Hepatocyte (in vitro differentiated cells): Measurements from ENCODE around the gene GPR156.

ENCODE experiments used
- EZH2 ChIP-seq: fragments of 200-600 bp; sonication (generic); IDR thresholded peaks from 2 replicates; pipeline ENCODE4 v1.6.1; 2016; ENCODE audit warnings: antibody characterized with exemption, mild to moderate bottlenecking, borderline replicate concordance
- TF ChIP-seq, protein P1 (sequence below): fragments of 200-600 bp; sonication (generic); IDR thresholded peaks from 2 replicates; pipeline ENCODE4 v1.5.1; 2016; ENCODE audit warnings: antibody characterized with exemption, mild to moderate bottlenecking; ENCODE audit not compliant: poor library complexity

DNA sequence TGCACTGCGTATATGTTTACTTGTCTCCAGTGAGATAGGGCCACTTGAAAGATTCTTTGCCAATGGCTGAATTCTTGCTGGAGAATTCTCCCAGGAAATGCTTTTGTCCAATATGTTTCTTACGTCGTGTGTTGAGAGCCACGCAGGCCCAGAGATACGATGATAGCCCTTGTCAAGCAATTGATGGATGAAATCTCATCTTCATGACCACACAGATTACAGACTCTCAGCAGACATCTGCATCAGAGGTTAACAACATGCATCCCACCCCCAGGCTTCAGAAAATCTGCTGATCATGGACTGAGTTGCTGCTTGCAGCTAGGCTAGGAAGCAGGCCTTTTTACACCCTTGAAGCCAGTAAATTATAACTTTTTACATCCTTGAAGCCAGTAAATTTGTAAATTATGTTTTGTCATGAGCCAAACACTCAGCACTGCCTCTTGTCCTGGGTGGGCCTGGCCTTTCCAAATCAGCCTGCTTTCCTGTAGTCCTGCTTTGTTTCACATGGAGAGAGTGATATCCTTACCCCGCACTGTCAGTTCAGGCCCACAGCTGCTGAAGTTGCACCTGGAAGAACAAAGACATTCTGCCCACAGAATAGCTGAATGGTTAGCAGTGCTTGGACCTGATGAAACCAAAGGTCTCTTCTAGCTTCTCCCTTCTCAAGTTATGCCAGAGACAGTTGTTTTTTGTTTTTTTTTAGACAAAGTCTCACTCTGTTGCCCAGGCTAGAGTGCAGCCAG, 84.4 kb downstream of the GPR156 start:
- TF ChIP-seq, protein P1, sequence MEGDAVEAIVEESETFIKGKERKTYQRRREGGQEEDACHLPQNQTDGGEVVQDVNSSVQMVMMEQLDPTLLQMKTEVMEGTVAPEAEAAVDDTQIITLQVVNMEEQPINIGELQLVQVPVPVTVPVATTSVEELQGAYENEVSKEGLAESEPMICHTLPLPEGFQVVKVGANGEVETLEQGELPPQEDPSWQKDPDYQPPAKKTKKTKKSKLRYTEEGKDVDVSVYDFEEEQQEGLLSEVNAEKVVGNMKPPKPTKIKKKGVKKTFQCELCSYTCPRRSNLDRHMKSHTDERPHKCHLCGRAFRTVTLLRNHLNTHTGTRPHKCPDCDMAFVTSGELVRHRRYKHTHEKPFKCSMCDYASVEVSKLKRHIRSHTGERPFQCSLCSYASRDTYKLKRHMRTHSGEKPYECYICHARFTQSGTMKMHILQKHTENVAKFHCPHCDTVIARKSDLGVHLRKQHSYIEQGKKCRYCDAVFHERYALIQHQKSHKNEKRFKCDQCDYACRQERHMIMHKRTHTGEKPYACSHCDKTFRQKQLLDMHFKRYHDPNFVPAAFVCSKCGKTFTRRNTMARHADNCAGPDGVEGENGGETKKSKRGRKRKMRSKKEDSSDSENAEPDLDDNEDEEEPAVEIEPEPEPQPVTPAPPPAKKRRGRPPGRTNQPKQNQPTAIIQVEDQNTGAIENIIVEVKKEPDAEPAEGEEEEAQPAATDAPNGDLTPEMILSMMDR: no peak
- TF ChIP-seq EZH2: no peak
